DND-41 (cell line): ENCODE measurements around the gene CALY.

Experiments
- ATAC-seq: fragments of 200-7000 bp; cut with Tn5 transposase; 3 replicates; pipeline ENCODE4 v1.9.1; 2021; ENCODE audit warnings: low read depth; ENCODE audit not compliant: insufficient read depth
- DNase-seq: peaks from one replicate; pipeline ENCODE4 v3.0.0-alpha.2; 2020
- H2AFZ ChIP-seq: 2 replicates; pipeline ENCODE4 v1.6.0; 2012; ENCODE audit warnings: low read depth, low read length
- H3K27ac ChIP-seq: 2 replicates; pipeline ENCODE4 v1.5.1; 2012; ENCODE audit warnings: low read length, inconsistent platforms
- H3K27me3 ChIP-seq: fragments of 200-600 bp; sonication (generic); 2 replicates; pipeline ENCODE4 v1.6.0; 2012; ENCODE audit warnings: low read length, mild to moderate bottlenecking, inconsistent platforms; ENCODE audit not compliant: insufficient read depth, poor library complexity
- H3K36me3 ChIP-seq: 2 replicates; pipeline ENCODE4 v1.5.1; 2012; ENCODE audit warnings: low read length, inconsistent platforms; ENCODE audit not compliant: insufficient read depth
- H3K4me1 ChIP-seq: 2 replicates; pipeline ENCODE4 v1.5.1; 2012; ENCODE audit warnings: mild to moderate bottlenecking, low read length; ENCODE audit not compliant: insufficient read depth
- H3K4me2 ChIP-seq: 2 replicates; pipeline ENCODE4 v1.6.0; 2012; ENCODE audit warnings: mild to moderate bottlenecking, moderate library complexity, low read length, inconsistent platforms; ENCODE audit not compliant: insufficient read depth
- H3K4me3 ChIP-seq, 2 experiments: fragments of 200-600 bp in 1 of 2; shearing (Covaris generic) in 1 of 2; 2 replicates each; pipeline ENCODE4 v1.5.1; 2012 to 2016; ENCODE audit warnings: inconsistent platforms in 2 of 2, low read length in 2 of 2, mild to moderate bottlenecking in 2 of 2, low read depth in 1 of 2, moderate library complexity in 1 of 2
- H3K79me2 ChIP-seq: 2 replicates; pipeline ENCODE4 v1.6.0; 2012; ENCODE audit warnings: low read length, inconsistent platforms; ENCODE audit not compliant: insufficient read depth
- H3K9ac ChIP-seq: 2 replicates; pipeline ENCODE4 v1.6.0; 2012; ENCODE audit warnings: low read depth, mild to moderate bottlenecking, inconsistent platforms, low read length, moderate library complexity
- H3K9me3 ChIP-seq: 2 replicates; pipeline ENCODE4 v1.5.1; 2012; ENCODE audit warnings: low read length, moderate library complexity, mild to moderate bottlenecking, inconsistent platforms; ENCODE audit not compliant: insufficient read depth, severe bottlenecking
- H4K20me1 ChIP-seq: 2 replicates; pipeline ENCODE4 v1.6.0; 2012; ENCODE audit warnings: low read length; ENCODE audit not compliant: insufficient read depth
- EZH2 ChIP-seq: IDR thresholded peaks from 3 replicates; pipeline ENCODE4 v1.6.1; 2012; ENCODE audit warnings: borderline replicate concordance, low read depth, mild to moderate bottlenecking, moderate library complexity, low read length, inconsistent platforms; ENCODE audit not compliant: severe bottlenecking
- TF ChIP-seq, protein P1 (sequence below): IDR thresholded peaks from 2 replicates; pipeline ENCODE4 v1.5.1; 2012; ENCODE audit warnings: borderline replicate concordance, low read length, moderate library complexity, mild to moderate bottlenecking; ENCODE audit not compliant: poor library complexity, severe bottlenecking; ENCODE audit errors: extremely low read depth

CALY gene

DNA sequence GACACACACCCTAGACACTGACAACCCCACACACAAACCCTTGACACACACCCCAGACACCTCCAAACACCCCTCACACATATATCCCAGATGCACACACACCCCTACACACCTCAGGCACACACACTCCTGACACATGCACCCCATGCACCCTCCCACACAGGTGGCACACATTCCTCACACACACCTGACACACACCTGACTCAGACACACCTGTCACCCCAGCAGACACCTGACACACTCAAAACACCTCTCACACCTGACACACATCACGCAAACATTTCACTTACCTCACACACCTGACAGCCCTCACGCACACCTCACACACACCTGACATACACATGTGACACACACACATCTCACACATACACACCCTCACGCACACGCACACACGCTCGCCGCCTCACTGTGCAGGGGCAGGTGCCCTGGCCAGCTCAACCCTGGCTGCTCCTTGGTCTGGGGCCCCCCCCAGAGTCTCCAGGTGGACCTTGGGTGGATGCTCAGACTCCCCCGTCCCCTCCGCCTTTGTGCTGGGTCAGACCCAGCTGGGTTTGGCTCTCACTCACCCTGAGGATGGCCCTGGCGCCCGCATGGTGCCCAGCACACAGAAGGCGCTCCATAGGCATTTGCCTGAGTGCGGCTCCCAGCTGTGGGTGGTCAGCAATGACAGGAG, 3.1 kb upstream of the CALY start:
- H2AFZ ChIP-seq, result no peak overlapping the region

DNA sequence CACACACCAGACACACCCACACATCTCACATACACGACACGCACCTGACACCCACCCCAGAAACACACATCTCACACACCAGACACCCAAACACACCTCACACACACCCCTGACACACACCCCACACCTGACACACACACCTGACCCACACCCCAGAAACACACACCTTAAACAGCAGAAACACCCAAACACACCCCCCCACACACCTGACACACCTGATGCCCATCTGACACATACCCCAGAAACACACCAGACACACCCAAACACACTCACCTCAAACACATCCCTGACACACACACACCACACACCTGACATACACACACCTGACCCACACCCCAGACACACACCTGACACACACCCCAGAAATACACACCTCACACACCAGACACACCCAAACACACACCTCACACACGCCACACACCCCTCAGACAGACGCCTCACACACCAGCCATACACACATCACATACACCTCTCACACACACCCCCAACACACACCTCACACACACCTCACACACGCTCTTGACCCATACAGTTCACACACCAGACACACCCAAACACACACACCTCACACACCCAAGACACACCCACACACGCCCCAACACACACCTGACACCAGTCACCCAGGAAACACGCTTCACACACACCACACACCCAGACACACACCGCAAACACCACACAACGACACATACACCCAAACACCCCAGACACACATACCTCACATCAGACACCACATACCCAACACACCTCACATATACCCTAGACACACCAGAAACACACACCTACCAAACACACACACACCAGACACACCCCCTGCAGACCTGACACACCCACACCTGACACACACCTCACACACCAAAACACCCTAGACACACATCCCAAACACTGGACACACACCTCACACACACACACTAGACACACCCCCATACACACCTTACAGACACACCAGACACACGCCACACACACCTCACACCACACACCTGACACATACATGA, 1.7 kb upstream of the CALY start:
- H3K79me2 ChIP-seq, result no peaks in the 10 kb centered on the region
- TF ChIP-seq, protein P1, sequence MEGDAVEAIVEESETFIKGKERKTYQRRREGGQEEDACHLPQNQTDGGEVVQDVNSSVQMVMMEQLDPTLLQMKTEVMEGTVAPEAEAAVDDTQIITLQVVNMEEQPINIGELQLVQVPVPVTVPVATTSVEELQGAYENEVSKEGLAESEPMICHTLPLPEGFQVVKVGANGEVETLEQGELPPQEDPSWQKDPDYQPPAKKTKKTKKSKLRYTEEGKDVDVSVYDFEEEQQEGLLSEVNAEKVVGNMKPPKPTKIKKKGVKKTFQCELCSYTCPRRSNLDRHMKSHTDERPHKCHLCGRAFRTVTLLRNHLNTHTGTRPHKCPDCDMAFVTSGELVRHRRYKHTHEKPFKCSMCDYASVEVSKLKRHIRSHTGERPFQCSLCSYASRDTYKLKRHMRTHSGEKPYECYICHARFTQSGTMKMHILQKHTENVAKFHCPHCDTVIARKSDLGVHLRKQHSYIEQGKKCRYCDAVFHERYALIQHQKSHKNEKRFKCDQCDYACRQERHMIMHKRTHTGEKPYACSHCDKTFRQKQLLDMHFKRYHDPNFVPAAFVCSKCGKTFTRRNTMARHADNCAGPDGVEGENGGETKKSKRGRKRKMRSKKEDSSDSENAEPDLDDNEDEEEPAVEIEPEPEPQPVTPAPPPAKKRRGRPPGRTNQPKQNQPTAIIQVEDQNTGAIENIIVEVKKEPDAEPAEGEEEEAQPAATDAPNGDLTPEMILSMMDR, result no peak
- no peak for TF ChIP-seq EZH2
- H3K27me3 ChIP-seq, result no peaks in the 10 kb centered on the region
- H3K4me2 ChIP-seq, result no peak overlapping the region
- no peak overlapping the region for H3K9ac ChIP-seq
- ATAC-seq, result no peak
- no peaks in the 10 kb centered on the region for H3K4me1 ChIP-seq
- DNase-seq, result no peak
- no peak overlapping the region for H3K4me3 ChIP-seq
- no peak overlapping the region for H3K27ac ChIP-seq
- no peak overlapping the region for H2AFZ ChIP-seq
- H4K20me1 ChIP-seq, result no peaks in the 10 kb centered on the region; the same call in 1 of the 2 replicates
- H3K9me3 ChIP-seq, result no peaks in the 10 kb centered on the region
- H3K36me3 ChIP-seq, result no peaks in the 10 kb centered on the region

More for the DNA sequence above, 3.1 kb upstream of the CALY start:
- no peak for ATAC-seq
- H3K4me1 ChIP-seq, result no peaks in the 10 kb centered on the region
- no peak overlapping the region for H3K4me2 ChIP-seq
- H3K36me3 ChIP-seq, result no peaks in the 10 kb centered on the region
- TF ChIP-seq, protein P1, result no peak
- TF ChIP-seq EZH2, result no peak
- no peaks in the 10 kb centered on the region for H3K9me3 ChIP-seq
- no peak overlapping the region for H3K27ac ChIP-seq
- no peaks in the 10 kb centered on the region for H3K79me2 ChIP-seq
- no peaks in the 10 kb centered on the region for H3K27me3 ChIP-seq
- DNase-seq, result no peak
- H3K9ac ChIP-seq, result no peak overlapping the region
- no peak overlapping the region for H3K4me3 ChIP-seq
- no peaks in the 10 kb centered on the region; the same call in 1 of the 2 replicates for H4K20me1 ChIP-seq

DNA sequence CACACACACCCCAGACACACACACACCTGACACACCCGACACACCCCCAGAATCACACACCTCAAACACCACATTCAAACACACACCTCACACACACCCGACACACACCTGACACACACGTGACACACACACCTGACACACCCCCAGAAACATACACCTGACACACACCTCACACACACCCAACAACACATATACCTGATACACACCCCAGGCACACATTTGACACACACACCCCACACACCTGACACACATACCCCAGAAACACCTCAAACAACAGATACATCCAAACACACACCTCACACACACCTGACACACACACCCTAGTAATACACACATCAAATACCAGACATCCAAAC, 652 bp upstream of the CALY start:
- Histone ChIP-seq H3K79me2 (no peaks in the 10 kb centered on the region), H3K4me2 (no peak overlapping the region), H3K36me3 (no peaks in the 10 kb centered on the region), H3K4me3 (no peak overlapping the region), H2AFZ (no peak overlapping the region), H3K27me3 (peaks cover 2% of the 10 kb centered on the region), H3K9ac (no peak overlapping the region), H3K4me1 (no peaks in the 10 kb centered on the region), H4K20me1 (no peaks in the 10 kb centered on the region; the same call in 1 of the 2 replicates), H3K9me3 (no peaks in the 10 kb centered on the region), H3K27ac (no peak overlapping the region)
- no peak for DNase-seq
- no peak for ATAC-seq
- TF ChIP-seq, protein P1, result no peak
